Uterus (tissue), 4 donors: Measurements from ENCODE around the gene FAM43A. TPM values are rescaled to one million over a fixed set of nuclear protein-coding genes. Genes with fewer than 3 reads are reported as not detected.

Experiments used
- small RNA-seq: library from RNA; depleted of rRNA; stranded (forward); fragments of <200 nt; gene quantifications from one replicate; pipeline ENCODE3, GENCODE V24; 2016
- total RNA-seq, 4 donors: library from RNA; depleted of rRNA in 3 of 4; stranded (reverse); fragments of >200 nt in 3 of 4; gene quantifications; one replicate each; pipeline versions ENCODE4 v1.1.0 to v1.2.4, GENCODE V29; 2014 to 2023
- donor health status: DM: yes; HTN: yes; CAD: no.

Gene FAM43A
- total RNA-seq, 4 donors from 2014 or later: 12.9 to 25.2 (median 19.3) TPM

Small RNA genes within 50 kb of the gene (small RNA-seq; reads per million reads assigned to genes)
- gene AC046143.2: not detected

Other genes with a start within 250 kb of the FAM43A start
- 100 to 1,000 TPM in 1 of 4 donors, 10 to 100 TPM in 3; 43.3 to 148 (median 82.9) TPM for gene ATP13A3, start 198.9 kb upstream of the FAM43A start, total RNA-seq
- gene TMEM44, start 52.5 kb upstream of the FAM43A start, total RNA-seq: 10 to 100 TPM in 3 of 4 donors, 1 to 10 TPM in 1; 6.5 to 24.5 (median 19.5) TPM
- 10 to 100 TPM in 3 of 4 donors, 1 to 10 TPM in 1; 7.9 to 58.1 (median 45.0) TPM for gene LSG1, start 13.7 kb upstream of the FAM43A start, total RNA-seq